Retinal pigment epithelial cell (primary cell): ENCODE results near the gene LRIG1.

Experiments
- DNase-seq: peaks from one replicate; pipeline ENCODE4 v3.0.0-alpha.2; 2010; ENCODE audit warnings: low read depth
- H3K4me3 ChIP-seq: 2 replicates; pipeline ENCODE4 v1.5.1; 2011; ENCODE audit warnings: mild to moderate bottlenecking, low read length, control low read depth, moderate library complexity
- TF ChIP-seq, protein P1 (sequence below): conservative IDR thresholded peaks from 2 replicates; pipeline ENCODE4 v1.5.1; 2011; ENCODE audit warnings: low read depth, low read length, control low read depth, inconsistent platforms

Gene LRIG1

DNA sequence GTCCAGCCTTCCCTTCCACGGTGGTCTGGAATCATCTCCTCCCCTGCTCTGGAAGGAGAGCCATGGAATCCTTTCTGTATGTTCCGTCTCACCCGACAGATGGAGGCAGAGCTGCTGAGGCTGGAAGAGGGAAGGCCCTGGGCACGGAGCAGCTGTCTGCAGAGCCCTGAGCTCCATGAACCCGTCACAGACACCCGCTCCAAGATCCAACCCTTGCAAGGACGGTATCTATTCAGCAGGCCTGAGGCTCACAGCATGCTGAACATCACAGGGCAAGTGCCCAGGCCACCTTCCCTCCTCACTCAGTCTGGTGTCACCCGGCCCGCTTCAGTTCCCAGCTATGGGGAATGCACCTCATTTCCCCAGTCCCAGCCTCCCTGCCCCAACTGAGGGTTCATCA is 103.9 kb downstream of the LRIG1 start:
- no peak for DNase-seq
- TF ChIP-seq, protein P1, sequence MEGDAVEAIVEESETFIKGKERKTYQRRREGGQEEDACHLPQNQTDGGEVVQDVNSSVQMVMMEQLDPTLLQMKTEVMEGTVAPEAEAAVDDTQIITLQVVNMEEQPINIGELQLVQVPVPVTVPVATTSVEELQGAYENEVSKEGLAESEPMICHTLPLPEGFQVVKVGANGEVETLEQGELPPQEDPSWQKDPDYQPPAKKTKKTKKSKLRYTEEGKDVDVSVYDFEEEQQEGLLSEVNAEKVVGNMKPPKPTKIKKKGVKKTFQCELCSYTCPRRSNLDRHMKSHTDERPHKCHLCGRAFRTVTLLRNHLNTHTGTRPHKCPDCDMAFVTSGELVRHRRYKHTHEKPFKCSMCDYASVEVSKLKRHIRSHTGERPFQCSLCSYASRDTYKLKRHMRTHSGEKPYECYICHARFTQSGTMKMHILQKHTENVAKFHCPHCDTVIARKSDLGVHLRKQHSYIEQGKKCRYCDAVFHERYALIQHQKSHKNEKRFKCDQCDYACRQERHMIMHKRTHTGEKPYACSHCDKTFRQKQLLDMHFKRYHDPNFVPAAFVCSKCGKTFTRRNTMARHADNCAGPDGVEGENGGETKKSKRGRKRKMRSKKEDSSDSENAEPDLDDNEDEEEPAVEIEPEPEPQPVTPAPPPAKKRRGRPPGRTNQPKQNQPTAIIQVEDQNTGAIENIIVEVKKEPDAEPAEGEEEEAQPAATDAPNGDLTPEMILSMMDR = no peak
- no peak overlapping the region for H3K4me3 ChIP-seq

GRCh38 chr3:66396161-66396760 is 104.6 kb downstream of the LRIG1 start:
- TF ChIP-seq, protein P1 = no peak
- no peak overlapping the region for H3K4me3 ChIP-seq
- DNase-seq = no peak

DNA sequence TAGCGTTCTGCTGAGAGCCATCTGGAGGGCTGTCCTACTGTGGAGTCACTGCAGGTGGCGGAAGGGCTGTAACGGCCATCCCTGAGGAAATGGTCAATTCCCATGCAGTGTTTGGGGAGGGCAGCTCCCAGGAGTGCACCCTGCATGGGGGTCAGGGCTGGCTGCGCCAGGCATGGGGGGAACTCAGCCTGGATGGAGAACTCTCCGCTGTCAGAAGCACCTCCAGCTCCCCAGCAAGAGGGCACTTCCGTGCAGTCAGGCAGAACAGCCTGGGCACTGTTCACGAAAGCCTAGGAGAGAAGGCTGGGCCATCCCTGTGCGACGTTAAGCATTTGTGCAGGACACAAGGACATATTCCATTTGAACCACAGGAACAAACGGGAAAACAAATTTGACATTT is 105.2 kb downstream of the LRIG1 start:
- no peak overlapping the region for H3K4me3 ChIP-seq
- TF ChIP-seq, protein P1 = no peak
- no peak for DNase-seq

DNA sequence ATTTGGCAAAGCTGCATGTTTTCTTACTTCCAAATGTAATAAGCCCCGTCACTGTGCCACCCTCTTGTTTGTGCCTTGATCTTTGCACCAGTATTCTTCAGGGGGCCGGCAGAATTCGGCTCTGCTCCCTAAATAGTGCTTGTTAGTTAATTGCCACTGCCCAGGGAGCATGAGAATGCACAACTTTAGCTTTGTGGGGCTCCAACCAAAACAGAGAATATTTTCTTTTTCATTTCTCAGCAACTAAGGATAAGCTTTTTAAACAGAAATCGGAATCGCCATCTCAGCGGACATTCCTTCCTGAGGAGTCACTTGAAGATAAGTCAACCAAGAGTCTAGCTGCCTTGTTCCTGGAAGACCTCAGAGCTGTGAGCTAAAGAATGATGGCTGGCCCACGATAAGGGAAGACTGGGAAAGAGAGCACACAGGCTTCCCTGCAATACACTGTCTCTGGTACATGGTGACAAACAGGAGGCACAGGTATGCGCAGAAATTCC is 106.0 kb downstream of the LRIG1 start:
- H3K4me3 ChIP-seq = no peak overlapping the region
- no peak for DNase-seq
- TF ChIP-seq, protein P1 = no peak

- no peak for DNase-seq
- no peak overlapping the region for H3K4me3 ChIP-seq
- TF ChIP-seq, protein P1 = no peak
Measured at GRCh38 chr3:66394019-66394752, 106.6 kb downstream of the LRIG1 start.

GRCh38 chr3:66393333-66394005 is 107.4 kb downstream of the LRIG1 start:
- no peak for DNase-seq
- TF ChIP-seq, protein P1 = no peak
- H3K4me3 ChIP-seq = no peak overlapping the region
